Kidney (tissue), 14 donors: ENCODE results near the gene PRKAB2. TPM values are rescaled to one million over a fixed set of nuclear protein-coding genes. Genes with fewer than 3 reads are reported as not detected.

ENCODE experiments used
- DNase-seq, 5 donors: peaks; one replicate each; pipeline ENCODE4 v3.0.0-alpha.2; 2013 to 2020
- FAIRE-seq: peaks from 2 replicates; lab custom pipeline; 2012; peaks lifted over from hg19 to GRCh38; lab: Jason Lieb, UNC
- H3K27ac ChIP-seq, 2 donors: one replicate each; pipeline ENCODE4 v1.7.0; 2013; ENCODE audit warnings: low read depth in 2 of 2, low read length in 2 of 2, inconsistent platforms in 1 of 2
- H3K27me3 ChIP-seq: one replicate; pipeline ENCODE4 v1.7.1; 2013; ENCODE audit warnings: low read length, inconsistent platforms; ENCODE audit not compliant: control insufficient read depth, insufficient read depth
- H3K36me3 ChIP-seq, 3 donors: one replicate each; pipeline versions ENCODE4 v1.7.0 to v1.7.1; 2013; ENCODE audit warnings: low read length in 3 of 3, control low read depth in 1 of 3, inconsistent platforms in 1 of 3; ENCODE audit not compliant: insufficient read depth in 3 of 3, control insufficient read depth in 2 of 3
- H3K4me1 ChIP-seq, 3 donors: one replicate each; pipeline versions ENCODE4 v1.7.0 to v1.7.1; 2013; ENCODE audit warnings: low read length in 3 of 3, inconsistent platforms in 1 of 3, low read depth in 1 of 3; ENCODE audit not compliant: control insufficient read depth in 2 of 3, insufficient read depth in 2 of 3
- H3K4me3 ChIP-seq, 3 donors: one replicate each; pipeline versions ENCODE4 v1.7.0 to v1.8.1; 2013; ENCODE audit warnings: low read length in 3 of 3, control low read depth in 1 of 3, inconsistent platforms in 1 of 3
- H3K9ac ChIP-seq, 3 donors: one replicate each; pipeline versions ENCODE4 v1.7.0 to v1.7.1; 2013; ENCODE audit warnings: low read length in 3 of 3, control low read depth in 1 of 3, inconsistent platforms in 1 of 3
- H3K9me3 ChIP-seq, 3 donors: one replicate each; pipeline versions ENCODE4 v1.7.0 to v1.7.1; 2013; ENCODE audit warnings: low read length in 3 of 3, control low read depth in 1 of 3, inconsistent platforms in 1 of 3; ENCODE audit not compliant: control insufficient read depth in 2 of 3, insufficient read depth in 1 of 3
- intact Hi-C: fragments of 100-400 bp; cut with DNase I; formaldehyde crosslinking; loops from one replicate; pipeline ENCODE4 v1.11.1; 2022
- polyA plus RNA-seq: library from polyadenylated mRNA; stranded (reverse); fragments of 350-450 nt; fragmentation: Illumina TruSeq; extraction: RNeasy Lipid Tissue Mini Kit (QIAGEN cat#74804); gene quantifications from one replicate; pipeline ENCODE4 v1.2.3, GENCODE V29; 2014; ENCODE audit warnings: low read depth, low replicate concordance; ENCODE audit not compliant: insufficient read depth
- total RNA-seq: library from RNA; stranded (reverse); fragmentation: NEBNext Ultra II Directional; extraction: Animal tissue kit (Norgen Biotek cat#: 25700); gene quantifications from one replicate; pipeline ENCODE4 v1.2.1, GENCODE V29; 2021
- TF ChIP-seq, protein P1 (sequence below): IDR thresholded peaks from 3 replicates; pipeline ENCODE4 v1.5.1; 2012; ENCODE audit warnings: mild to moderate bottlenecking, moderate library complexity, borderline replicate concordance; ENCODE audit not compliant: insufficient read depth; ENCODE audit errors: extremely low read depth
- donor health status: control.
- donor health status: control.
- donor health status: control.
- donor health status: control.
- donor health status: control.
- donor health status: DM: yes; HTN: yes; CAD: no.
- donor health status: Normal renal cell carcinoma (clear cell type).

The PRKAB2 gene
- total and polyA plus RNA-seq, 2 donors from 2014 or later, result 8.7 to 12.7 TPM

- TF ChIP-seq, protein P1, sequence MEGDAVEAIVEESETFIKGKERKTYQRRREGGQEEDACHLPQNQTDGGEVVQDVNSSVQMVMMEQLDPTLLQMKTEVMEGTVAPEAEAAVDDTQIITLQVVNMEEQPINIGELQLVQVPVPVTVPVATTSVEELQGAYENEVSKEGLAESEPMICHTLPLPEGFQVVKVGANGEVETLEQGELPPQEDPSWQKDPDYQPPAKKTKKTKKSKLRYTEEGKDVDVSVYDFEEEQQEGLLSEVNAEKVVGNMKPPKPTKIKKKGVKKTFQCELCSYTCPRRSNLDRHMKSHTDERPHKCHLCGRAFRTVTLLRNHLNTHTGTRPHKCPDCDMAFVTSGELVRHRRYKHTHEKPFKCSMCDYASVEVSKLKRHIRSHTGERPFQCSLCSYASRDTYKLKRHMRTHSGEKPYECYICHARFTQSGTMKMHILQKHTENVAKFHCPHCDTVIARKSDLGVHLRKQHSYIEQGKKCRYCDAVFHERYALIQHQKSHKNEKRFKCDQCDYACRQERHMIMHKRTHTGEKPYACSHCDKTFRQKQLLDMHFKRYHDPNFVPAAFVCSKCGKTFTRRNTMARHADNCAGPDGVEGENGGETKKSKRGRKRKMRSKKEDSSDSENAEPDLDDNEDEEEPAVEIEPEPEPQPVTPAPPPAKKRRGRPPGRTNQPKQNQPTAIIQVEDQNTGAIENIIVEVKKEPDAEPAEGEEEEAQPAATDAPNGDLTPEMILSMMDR, result no peak
- intact Hi-C loops, result no loop called here
- no peaks in the 10 kb centered on the region for H3K36me3 ChIP-seq
- FAIRE-seq (no peak), DNase-seq (no peak)
- no peaks in the 10 kb centered on the region for H3K9me3 ChIP-seq
- no peak overlapping the region for H3K4me3 ChIP-seq
- no peak overlapping the region for H3K9ac ChIP-seq
- H3K4me1 ChIP-seq, result no peaks in the 10 kb centered on the region
- H3K27ac ChIP-seq, result no peak overlapping the region
- no peaks in the 10 kb centered on the region for H3K27me3 ChIP-seq
Observed at GRCh38 chr1:147129116-147129873, 43.0 kb downstream of the PRKAB2 start.

DNA sequence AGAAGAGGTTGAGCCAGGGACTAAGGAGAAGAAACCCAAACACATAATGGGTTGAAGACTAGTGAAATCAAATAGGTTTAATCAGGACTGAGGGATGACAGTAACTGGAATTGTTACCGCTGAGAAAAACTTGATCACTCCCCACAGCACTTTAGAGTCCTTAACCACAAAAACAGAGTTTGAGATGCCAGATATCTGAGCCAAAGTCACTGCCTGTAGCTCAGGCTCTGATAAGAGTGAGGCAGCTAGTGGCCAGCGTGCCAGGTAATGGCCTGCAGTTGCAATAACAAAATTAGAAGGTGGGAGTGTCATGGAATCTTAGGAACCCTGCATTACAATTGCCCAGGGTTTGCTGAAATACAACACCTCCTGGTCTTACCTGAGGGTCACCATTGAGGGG lies 48.0 kb downstream of the PRKAB2 start:
- FAIRE-seq (no peak), DNase-seq (no peak)
- TF ChIP-seq, protein P1, result no peak
- Histone ChIP-seq H3K4me3 (no peak overlapping the region), H3K27ac (no peak overlapping the region), H3K4me1 (no peaks in the 10 kb centered on the region), H3K9ac (no peak overlapping the region), H3K36me3 (no peaks in the 10 kb centered on the region), H3K27me3 (no peaks in the 10 kb centered on the region), H3K9me3 (no peaks in the 10 kb centered on the region)
- intact Hi-C loops, result no loop called here

DNA sequence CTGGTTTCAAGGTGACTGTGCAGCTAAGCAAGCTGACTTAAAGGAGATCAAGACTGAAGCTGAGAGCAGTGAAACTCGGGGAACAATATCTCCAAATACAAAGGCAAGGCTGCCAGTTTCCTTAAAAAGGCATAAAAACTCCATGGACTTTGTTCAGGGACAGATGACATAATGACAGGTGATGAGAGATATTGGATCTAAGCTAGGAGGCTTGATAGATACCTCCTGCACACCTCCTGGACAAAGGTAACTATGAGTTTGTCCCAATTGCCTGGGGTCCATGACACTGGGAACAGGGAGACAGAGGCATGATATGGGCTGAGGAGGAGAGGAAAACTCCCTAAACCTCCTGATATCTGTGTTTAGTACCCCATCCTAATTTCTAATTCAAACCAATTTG lies 55.2 kb downstream of the PRKAB2 start:
- Histone ChIP-seq H3K9ac (no peak overlapping the region), H3K4me3 (no peak overlapping the region), H3K4me1 (no peaks in the 10 kb centered on the region), H3K27me3 (no peaks in the 10 kb centered on the region), H3K9me3 (no peaks in the 10 kb centered on the region), H3K27ac (no peak overlapping the region), H3K36me3 (no peaks in the 10 kb centered on the region)
- intact Hi-C loops, result no loop called here
- TF ChIP-seq, protein P1, result no peak
- no peak for FAIRE-seq
- no peak for DNase-seq
